NOMO-1 (cell line): ENCODE results near the gene SKP2.
"Not testable (repeated sequence)": the region's sequence is repeated elsewhere in the genome, so short reads cannot be mapped to it uniquely, and the experiment has no call there.

Experiments
- DNase-seq, 2 experiments: peaks; one replicate each; lab custom pipeline; 2025; ENCODE audit not compliant: unreplicated experiment in 2 of 2; lab: John Stamatoyannopoulos, UW

SKP2 gene

GRCh38 chr5:36198281-36198680 is 46.4 kb downstream of the SKP2 start:
- no peak for DNase-seq

- not testable (repeated sequence) for DNase-seq
These were observed 46.9 kb downstream of the SKP2 start for GRCh38 chr5:36198783-36199182.

GRCh38 chr5:36199620-36200019 is 47.7 kb downstream of the SKP2 start:
- no peak for DNase-seq

- DNase-seq = no peak
These were observed 48.6 kb downstream of the SKP2 start for GRCh38 chr5:36200513-36200912.

GRCh38 chr5:36202521-36202961 is 50.6 kb downstream of the SKP2 start:
- DNase-seq = no peak

- DNase-seq = no peak
These were observed 53.4 kb downstream of the SKP2 start for GRCh38 chr5:36205329-36205728.

- no peak for DNase-seq
These were observed 55.0 kb downstream of the SKP2 start for GRCh38 chr5:36206913-36207312.

GRCh38 chr5:36208786-36209185 is 56.9 kb downstream of the SKP2 start:
- no peak for DNase-seq

GRCh38 chr5:36209664-36210063 is 57.8 kb downstream of the SKP2 start:
- no peak for DNase-seq

GRCh38 chr5:36214436-36214835 is 62.5 kb downstream of the SKP2 start:
- DNase-seq = no peak

- DNase-seq = no peak
These were observed 64.0 kb downstream of the SKP2 start for GRCh38 chr5:36215910-36216309.

GRCh38 chr5:36217567-36217966 is 65.7 kb downstream of the SKP2 start:
- no peak for DNase-seq

GRCh38 chr5:36217988-36218387 is 66.1 kb downstream of the SKP2 start:
- DNase-seq = no peak

GRCh38 chr5:36222620-36223019 is 70.7 kb downstream of the SKP2 start:
- no peak for DNase-seq

- DNase-seq = no peak
These were observed 75.1 kb downstream of the SKP2 start for GRCh38 chr5:36227046-36227445.

GRCh38 chr5:36228505-36228904 is 76.6 kb downstream of the SKP2 start:
- DNase-seq = no peak

- no peak for DNase-seq
These were observed 78.4 kb downstream of the SKP2 start for GRCh38 chr5:36230151-36230790.

- DNase-seq = no peak
These were observed 80.6 kb downstream of the SKP2 start for GRCh38 chr5:36232533-36232932.
